CD4-positive, alpha-beta T cell treated with Interleukin-4 for 1 hour (primary cell): ENCODE results near the gene CECR2.

Experiments
- DNase-seq, 2 donors: peaks; one replicate each; pipeline ENCODE4 v3.0.0-alpha.2; 2020 to 2022

The CECR2 gene

DNA sequence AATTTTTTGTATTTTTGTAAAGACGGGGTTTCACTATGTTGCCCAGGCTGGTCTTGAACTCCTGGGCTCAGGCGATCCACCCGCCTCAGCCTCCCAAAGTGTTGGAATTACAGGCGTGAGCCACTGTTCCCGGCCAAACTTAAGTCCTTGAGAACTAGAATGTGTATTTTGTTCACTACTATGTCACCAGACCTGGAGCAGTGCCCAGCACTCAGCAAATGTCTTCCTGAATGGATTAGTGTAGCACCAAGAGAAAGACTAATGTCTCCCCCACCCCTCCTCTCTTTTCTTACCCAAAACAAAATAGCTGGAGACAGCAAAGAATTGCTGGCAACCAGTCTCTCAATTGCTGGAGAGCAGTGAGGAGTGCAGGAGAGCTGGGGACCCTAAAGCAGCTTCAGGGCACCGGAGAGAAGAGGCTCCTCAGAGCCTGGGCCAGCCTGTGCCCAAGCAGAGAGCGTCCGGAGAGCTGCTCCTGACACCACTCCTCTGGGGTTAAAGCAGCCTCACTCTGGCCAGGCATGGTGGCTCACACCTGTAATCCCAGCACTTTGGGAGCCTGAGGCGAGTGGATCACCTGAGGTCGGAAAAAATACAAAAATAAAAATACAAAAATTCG lies 209.0 kb downstream of the CECR2 start:
- DNase-seq = no peak

DNA sequence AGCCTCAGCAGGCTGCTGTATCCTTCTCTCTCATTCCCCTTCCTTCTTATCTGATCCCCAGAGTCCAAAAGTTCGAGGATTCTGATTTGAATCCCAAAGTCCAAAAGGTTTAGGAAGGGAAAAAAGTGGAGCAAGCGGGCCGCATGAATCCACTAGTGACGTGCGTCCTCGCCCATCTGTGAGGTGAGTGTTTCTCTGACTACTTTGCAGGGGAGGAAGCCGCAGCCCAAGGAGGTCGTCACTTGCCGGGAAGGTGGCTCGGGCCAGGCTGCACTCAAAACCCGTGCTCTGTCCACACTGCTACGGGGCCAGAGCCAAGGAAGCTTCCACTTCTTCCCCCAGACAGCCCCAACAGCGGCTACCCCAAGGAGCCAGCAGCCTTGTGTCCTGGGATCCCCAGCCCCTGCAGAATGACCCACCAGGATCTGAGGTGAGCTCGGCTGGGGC lies 210.3 kb downstream of the CECR2 start:
- no peak for DNase-seq

DNA sequence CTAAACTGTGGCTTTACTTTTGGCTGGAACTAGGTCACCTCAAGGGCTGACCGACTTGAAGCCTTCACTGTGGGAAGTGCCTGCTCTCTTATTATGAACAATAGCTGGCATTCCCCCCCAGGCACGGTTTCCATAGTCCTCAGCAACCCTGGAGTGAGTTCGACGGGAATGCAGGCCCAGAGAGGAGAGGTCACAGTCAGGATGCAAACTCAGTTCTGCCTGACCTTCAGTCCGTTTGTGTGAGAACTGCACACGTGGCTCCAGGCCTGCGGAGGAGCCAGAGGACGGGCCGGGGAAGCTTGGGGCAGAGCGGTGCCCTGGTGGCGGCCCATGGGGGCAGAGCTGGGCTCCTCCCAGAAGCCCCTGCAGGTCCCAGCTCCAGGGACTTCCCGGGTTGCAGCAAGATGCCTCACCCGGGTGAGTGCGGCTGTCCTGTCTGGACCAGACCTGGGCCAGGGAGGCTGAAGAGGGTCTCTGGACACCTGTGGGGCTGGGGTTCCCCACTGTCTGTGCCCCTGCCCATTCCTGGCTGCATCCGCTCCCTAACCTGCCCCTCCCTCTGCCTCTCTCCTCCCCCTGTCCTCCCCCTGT lies 211.3 kb downstream of the CECR2 start:
- DNase-seq = no peak

DNA sequence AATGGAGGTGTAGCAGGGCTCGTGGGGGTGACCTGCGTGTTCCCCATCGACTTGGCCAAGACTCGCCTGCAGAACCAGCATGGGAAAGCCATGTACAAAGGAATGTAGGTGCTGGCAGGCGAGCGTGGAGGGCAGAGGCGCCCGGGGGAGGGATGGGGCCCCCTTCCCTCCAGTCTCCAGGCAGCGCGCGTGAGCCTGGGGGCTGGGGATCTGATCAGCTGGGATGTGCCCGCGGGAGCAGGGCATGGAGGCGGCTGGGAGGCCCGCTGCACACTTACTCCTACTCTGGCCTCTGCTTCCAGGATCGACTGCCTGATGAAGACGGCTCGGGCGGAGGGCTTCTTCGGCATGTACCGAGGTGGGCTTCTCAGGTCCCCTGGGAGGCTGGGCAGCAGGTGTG lies 211.8 kb downstream of the CECR2 start:
- no peak for DNase-seq

DNA sequence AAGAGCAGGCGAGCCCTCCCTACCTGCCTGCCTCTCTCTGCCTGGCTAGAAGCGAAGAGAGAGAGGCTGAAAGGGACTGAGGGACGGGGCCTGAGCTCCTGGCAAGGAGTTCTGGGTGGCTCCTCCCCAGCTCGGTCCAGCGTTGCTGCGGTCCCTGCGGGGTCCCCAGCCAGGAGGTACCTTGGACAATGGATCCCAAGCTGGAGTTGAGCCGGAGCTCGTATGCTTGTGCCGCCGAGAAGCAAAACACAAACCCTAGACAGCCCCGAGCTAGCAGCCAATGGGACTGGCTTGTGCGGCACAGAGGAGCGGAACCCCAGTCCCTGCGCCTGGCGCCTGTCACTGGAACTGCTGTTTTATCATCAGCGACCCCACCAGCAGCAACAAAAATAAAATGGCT lies 212.4 kb downstream of the CECR2 start:
- no peak for DNase-seq

DNA sequence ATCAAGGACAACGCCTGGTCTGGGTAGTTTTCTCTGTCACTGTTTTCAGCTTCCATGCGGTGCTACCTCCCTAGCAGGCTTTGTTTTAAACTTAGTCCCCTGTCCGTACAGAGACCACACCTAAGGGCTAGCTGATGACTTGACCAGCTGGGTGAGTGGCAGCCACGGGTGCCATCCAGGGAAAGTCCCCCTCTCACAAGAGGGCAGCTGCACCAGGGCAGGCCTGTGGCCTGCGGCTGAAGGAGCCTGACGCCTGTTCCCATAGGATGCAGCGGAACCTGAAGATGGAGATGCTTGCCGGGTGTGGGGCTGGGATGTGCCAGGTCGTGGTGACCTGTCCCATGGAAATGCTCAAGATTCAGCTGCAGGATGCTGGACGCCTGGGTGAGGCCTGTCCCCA lies 213.9 kb downstream of the CECR2 start:
- DNase-seq = no peak

DNA sequence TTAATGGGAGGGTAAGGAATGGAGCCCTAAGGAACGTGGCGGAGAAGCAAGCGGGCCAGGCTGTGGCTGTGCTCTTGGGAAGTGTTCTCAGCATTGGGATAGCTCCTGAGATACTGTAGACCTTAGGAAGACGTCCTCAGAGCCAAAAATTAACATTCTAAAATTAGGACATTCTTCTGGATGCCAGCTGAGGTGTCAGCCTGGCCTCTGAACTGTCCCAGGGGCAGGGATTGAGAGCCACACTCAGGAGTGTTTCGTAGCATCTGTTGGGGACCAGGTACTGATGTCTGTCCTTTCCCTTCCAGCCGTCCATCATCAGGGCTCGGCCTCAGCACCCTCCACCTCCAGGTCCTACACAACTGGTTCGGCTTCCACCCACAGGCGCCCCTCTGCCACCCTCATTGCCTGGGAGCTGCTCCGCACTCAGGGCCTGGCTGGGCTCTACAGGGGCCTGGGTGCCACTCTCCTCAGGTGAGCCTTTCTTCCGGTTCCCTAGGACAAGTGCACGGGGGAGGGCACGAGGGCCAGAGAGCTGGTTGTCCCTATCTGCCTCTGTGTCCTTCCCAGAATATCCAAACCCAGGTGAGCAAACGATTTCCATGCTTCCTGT lies 217.7 kb downstream of the CECR2 start:
- DNase-seq = no peak

DNA sequence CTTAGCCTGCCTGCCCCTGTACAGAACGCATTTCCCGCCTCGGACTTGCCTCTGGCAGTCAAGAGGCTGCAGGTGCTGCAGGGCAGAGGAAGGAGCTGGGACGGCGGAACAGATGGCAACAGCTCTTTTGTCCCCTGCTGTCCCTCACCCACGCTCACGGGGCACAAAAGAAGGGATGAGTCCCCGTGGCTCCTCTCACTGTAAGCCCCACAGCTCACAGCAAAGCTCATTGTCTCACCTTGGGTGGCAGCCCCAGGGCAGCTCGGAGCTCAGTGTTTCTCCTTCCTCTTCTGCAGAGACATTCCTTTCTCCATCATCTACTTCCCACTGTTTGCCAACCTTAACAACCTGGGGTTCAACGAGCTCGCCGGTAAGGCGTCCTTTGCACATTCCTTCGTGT lies 218.4 kb downstream of the CECR2 start:
- DNase-seq = no peak

DNA sequence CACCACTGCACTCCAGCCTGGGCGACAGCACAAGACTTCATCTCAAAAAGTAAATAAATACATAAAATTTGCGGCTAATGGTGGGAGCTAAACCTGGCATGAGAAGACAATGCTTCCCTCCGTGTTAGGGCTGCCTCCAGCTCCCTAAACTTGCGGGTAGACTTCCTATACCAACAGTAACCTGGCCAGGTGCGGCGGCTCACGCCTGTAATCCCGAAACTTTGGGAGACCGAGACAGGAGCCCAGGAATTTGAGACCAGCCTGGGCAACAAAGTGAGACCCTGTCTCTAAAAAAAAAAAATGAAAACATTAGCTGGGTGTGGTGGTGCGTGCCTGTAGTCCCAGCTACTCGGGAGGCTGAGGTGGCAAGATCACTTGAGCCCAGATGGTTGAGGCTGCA lies 219.3 kb downstream of the CECR2 start:
- DNase-seq = no peak

DNA sequence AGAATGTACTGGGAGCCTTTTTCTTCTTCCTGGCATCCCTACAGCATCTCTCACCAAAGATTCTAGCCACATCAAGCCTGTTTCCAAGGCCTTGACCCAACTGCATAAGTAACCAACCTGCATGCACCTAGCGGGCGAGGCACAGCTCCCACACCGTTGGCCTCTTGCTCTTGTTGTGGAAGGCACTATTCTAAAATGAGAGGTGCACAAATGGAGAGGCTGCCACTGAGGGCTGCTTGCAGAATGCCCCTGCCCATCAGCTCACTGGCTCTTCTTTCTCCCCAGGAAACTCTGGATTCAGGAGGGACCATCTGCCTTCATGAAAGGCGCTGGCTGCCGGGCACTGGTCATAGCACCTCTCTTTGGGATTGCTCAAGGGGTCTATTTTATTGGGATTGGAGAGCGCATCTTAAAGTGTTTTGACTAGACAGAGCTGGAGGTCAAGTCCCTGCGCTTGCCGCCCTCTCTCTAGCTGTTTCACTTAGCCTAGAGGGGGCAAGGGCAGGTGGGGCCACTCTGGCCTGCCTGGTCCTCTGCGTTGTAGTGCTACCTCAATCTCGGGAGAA lies 220.6 kb downstream of the CECR2 start:
- DNase-seq = no peak

DNA sequence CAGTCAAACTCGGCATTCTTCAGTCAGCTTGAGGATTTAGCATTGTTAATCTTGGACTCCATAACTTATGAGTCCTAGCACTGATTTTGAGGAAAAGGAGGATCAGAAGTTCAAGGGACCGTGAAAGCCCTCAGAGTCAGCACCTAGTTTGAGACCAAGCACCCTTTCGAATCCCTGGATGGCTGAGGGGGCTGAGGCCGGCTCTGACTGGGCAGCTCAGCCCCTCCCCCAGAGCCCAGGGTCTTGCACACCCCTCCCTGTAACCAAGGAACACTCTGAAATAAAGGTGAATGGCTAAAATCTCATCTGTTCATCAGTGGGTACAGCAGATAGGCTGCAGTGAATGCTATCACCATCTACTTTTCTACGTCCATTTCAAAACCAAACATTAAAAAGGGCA lies 221.3 kb downstream of the CECR2 start:
- no peak for DNase-seq

DNA sequence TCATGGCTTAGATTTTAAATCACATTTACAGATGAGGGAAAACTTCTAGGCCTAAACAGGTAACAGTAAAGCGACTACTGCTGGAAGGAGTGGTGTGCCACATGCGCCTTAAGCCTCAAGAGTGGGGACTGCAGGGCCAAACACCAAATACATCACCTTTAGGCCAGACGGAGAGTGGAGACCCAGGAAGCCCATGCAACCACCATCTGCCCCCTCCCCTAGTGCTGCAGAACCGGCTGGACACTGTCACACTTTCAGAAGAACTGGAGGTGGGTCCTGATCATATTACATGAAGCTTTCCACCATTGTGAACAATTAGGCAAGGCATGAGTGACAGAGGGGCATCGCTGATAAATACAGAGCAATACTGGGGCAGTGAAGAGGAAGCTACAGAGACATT lies 222.9 kb downstream of the CECR2 start:
- no peak for DNase-seq

DNA sequence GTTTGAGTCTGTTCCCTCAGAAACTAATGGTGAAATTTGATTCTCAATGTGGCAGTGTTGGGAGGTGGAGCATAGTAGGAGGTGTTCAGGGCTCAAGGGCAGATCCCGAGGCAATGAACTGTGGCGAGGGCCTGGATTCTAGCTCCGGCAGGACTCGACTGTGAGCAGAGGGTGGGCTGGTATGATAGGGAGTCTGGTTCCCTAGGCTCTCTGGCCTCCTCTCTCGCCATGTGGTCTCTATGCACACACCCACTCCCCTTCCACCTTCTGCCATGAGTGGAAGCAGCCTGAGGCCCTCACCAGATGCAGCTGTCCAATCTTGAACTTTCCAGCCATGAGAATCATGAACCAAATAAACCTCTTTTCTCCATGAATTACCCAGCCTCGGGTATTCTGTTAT lies 227.0 kb downstream of the CECR2 start:
- DNase-seq = no peak

DNA sequence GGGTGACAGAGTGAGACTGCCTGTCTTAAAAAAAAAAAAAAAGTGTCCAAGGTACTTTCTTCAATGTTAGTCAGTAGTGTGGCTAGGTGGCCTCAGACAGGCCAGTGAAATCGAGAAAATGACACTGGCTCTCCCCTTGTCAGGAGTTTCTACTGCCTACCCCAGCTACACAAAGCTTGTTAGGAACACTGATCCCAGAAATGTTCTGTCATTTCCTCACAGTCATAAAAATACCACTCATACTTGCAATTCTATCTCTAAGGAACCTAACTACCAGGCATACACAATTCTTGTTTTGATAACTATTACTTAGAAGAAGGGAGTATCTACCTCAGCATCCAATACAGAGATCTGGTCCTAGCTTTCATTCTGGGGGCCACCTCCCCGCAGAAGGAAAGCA lies 228.0 kb downstream of the CECR2 start:
- no peak for DNase-seq

DNA sequence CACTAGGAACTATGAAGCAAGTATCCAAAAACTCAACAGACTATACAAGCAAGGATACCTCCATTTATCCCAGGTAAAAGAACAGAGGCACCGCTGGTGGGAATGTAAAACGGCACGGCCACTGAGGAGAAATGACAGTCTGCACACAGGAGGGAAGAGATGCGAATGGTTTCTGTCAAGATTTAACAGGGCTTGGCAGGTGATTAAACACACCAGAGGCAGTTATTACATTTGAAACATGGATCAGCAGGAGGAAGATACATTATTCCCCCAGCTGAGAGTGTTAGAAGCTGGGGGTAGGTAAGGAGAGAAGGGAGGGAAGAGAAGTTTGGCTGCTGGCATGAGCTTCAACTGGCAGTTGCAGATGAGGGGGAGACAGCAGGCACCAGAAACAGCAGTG lies 229.1 kb downstream of the CECR2 start:
- DNase-seq = no peak

DNA sequence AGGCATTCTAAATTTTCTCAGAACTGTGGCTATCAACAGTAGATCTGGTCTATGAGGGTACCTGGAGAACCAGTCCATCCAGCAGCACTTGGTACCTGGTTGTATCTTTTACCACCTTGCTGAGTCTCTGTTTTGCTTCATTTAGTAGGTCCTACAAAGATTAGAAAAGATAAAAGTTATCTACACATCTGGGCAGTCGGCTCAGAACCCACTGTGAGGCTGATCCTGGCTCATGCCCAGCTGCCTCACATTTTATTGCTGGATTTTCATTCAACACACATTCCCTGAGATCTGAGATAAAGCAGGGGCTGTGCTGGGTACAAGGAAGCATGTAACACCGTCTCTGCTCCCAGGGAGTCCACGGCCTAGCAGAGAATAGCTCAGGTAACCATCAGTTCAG lies 231.8 kb downstream of the CECR2 start:
- no peak for DNase-seq

DNA sequence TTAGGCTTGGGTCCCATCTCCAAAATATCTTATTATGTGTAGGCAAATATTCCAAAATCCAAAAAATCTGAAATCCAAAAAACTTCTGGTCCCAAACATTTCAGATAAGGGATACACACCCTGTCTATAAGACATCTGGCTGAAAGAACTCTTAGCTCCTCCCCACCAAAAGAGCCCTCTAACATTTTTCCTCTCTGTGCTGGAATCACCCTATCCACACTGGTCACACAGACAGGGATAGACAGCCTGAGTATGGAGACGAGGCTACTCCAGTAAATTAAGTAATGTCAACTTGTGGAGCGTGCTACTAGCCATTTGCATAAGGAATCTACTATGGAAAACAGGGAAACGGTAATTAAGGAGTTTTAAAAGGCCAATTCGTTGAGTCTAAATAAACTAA lies 234.4 kb downstream of the CECR2 start:
- DNase-seq = no peak

DNA sequence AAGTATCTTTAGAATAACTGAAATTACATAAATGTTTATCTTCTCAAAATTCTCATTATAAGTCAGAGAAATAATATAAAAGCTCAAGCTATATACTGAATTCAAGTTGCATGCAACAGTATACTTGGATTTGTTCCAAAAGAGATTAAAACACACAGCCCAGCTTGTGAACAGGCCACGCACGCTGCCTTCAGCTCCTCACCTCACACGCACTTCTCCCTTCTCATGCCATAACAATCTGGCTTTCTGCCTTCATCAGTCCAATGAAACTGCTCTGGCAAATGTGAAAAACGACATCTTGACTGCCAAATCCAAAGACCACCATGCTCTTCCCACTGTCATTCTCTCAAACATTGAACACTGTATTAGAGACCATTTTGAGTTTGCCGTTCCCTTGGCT lies 237.2 kb downstream of the CECR2 start:
- DNase-seq = no peak
